Stromal cell of bone marrow (primary cell): ENCODE measurements around the gene DDX25.

ENCODE experiments used
- DNase-seq: peaks from one replicate; pipeline ENCODE4 v3.0.0-alpha.2; 2012; ENCODE audit warnings: low read depth

DDX25 gene

GRCh38 chr11:125977333-125977732 lies 73.0 kb downstream of the DDX25 start:
- DNase-seq = no peak

GRCh38 chr11:125978181-125978716 lies 73.9 kb downstream of the DDX25 start:
- no peak for DNase-seq
